GM15510 (cell line): Measurements from ENCODE around the gene FRK.

Source experiments
- POLR2A ChIP-seq: IDR thresholded peaks from 3 replicates; pipeline ENCODE4 v1.6.1; 2011; ENCODE audit warnings: borderline replicate concordance; ENCODE audit not compliant: insufficient read length; ENCODE audit errors: extremely low read depth

The FRK gene

DNA sequence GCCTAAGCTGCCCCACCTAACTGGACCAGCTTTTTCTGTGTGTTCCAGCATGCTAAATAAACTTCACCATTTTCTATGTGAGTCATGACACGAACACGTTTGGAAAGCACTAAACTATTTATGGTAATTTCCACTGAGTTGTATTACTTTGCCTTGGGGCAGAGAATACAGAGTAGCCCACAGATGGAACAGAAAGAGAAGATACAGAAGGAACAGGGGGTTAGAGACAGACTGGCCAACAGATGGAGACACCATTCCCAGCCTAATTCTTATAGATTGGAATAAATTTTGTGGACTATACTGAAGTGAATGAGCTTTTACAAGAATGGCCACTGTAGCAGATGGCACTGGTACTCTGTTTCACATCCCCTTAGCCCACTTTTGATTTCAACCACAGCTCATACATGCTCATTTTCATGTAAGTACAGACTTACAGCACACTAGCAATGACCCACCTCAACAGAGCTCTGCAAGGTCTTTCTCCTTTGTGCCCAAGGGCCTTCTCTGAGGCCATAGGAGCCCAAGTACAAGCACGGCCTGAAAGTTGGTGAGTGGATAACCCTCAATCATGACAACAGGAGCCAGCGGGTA, 26.8 kb upstream of the FRK start:
- TF ChIP-seq POLR2A, result no peak

GRCh38 chr6:116084284-116084683, 23.6 kb upstream of the FRK start:
- TF ChIP-seq POLR2A, result no peak

- TF ChIP-seq POLR2A, result no peak
These were observed 22.4 kb upstream of the FRK start for GRCh38 chr6:116083052-116083451.

GRCh38 chr6:116078945-116079344, 18.3 kb upstream of the FRK start:
- TF ChIP-seq POLR2A, result no peak

GRCh38 chr6:116078522-116078921, 17.8 kb upstream of the FRK start:
- no peak for TF ChIP-seq POLR2A

GRCh38 chr6:116074732-116075390, 14.2 kb upstream of the FRK start:
- TF ChIP-seq POLR2A, result no peak

- no peak for TF ChIP-seq POLR2A
These were observed 13.2 kb upstream of the FRK start for GRCh38 chr6:116073765-116074440.

- no peak for TF ChIP-seq POLR2A
These were observed 11.7 kb upstream of the FRK start for GRCh38 chr6:116072368-116072767.

DNA sequence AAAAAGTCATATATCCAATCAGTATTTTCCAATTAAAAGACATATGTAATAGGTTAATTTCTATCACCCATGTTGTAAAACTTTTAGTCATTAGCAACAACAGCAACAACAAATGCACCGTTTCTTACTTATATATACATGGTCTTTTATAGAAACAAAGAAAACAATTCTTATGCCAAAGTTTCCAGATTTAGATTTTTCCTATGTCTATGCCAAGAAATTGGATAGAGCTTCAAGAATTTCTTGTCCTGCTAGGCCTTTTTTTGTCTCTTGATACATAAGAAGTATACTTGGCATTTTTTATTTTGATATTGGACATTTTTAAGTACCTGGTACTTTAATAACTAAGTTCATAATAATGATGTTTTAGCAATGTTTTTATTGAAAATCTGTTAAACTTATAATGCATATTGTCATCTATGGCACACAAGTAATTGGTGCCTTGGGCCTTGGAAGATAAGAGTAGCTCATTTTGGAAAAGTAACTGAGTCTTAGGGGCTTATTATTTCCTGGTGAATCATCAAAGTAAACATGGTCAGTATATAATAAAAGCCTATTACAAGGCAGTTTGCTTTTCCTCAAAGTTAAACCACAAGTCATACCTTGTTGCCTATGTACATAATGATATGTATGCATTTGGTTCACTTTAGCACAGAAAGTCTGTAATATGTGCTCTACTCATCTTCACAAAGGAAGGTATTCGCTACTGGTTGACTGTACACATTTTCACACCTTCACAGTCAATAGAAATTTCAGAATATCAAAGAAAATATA, 10.1 kb upstream of the FRK start:
- no peak for TF ChIP-seq POLR2A

DNA sequence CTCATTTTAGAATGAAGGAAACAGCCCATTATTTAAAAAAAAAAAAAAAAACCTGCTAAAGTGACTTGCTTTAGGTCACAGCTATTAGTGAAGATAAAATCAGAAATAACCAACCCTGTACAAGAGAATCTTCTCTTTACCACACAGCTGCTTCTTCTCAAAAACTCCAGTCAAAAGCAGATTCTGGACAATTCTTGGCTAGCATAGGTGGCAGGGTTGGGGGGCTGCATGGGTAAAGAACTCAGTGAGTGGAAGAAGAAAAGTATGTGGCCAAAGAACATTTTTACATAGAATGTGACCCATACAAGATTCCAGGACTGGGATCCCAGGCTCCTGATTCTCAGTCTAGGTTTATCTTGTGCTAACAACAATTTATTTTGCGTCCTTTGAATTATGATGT, 9.4 kb upstream of the FRK start:
- no peak for TF ChIP-seq POLR2A

DNA sequence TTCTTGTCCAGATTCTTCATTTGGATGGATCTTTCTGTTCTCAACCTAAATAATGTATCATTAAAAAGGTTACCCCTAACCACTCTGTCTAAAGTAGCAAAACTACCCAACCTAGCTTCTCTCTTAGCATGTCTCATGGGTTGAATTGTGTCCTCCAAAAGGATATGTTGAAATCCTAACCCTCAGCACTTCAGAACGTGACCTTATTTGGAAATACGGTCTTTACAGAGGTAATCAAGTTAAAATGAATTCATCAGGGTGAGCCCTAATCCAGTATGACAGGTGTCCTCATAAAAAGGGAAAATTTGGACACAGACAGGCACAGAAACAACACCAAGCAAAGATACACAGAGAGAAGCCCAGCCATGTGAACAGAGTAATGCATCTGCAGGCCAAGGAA, 6.1 kb upstream of the FRK start:
- no peak for TF ChIP-seq POLR2A

DNA sequence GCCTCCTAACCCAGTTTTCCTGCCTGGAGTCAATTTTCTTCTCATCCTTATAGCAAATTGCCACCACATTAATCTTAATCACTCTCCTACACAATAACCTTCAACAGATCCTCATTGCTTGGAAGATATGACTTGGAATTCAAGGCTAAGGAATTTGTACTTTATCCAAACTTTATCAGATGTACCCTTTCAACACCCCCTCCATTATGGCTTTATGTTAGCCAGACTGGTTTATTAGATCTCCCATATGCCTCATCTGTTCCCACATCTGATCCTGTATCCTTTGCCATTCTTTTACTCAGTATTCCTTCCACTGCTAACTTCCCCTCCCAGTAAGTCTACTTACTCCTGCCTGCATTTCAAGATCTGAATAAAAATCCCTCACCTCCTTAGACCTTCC, 4.0 kb upstream of the FRK start:
- no peak for TF ChIP-seq POLR2A

GRCh38 chr6:116062496-116062895, 1.8 kb upstream of the FRK start:
- no peak for TF ChIP-seq POLR2A

DNA sequence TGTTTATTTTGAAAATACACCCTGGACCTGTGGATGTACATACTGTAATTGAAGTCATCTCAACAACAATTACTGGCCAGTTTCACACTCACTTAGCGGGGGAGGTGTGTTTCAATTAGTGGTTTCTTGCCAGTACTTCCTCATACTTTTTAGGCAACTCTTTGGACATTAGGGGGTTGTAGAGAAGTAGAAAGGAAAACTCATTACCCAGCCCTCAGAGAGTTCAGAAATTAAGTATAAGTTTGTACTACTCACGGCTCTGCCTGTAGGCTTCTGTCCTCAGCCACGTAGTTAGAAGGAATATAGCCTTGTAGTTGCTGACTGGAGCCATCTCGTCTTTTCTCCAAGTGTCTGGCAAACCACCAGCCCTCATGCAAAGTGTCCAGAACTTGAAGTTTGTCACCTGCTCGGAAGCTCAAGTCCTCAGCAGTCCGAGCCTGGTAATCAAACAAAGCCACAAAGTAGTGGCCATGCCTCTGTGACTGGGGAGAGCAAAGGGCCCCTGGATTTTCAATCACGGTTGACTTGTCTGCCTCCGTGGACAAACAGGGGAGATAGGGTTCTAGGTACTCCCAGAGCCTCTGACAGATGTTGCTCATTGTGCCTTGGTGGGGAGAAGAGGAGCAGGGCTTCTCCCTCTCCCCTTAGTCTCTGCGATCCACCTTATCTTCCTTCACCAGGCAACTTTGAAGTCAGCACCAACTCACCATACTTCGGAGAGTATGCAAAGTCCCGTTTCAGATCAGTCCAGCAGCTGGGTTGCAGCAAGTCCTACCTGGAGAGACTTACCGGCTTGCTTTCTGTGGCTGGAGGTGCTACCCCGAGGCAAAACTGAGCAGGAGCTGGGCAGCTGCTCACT, 749 bp downstream of the FRK start:
- TF ChIP-seq POLR2A, result no peak
